SJSA1 (cell line): ENCODE measurements around the gene RAX2. TPM values are rescaled to one million over a fixed set of nuclear protein-coding genes. Genes with fewer than 3 reads are reported as not detected.

Experiments
- DNase-seq, 2 experiments: peaks; one replicate each; pipeline ENCODE4 v3.0.0-alpha.2; 2015 to 2020; ENCODE audit warnings: low spot score in 2 of 2, low read depth in 1 of 2
- H3K27ac ChIP-seq: fragments of 250-450 bp; sonication (Bioruptor Pico); 2 replicates; pipeline ENCODE4 v1.5.1; 2020; ENCODE audit warnings: mild to moderate bottlenecking, moderate library complexity
- H3K27me3 ChIP-seq: fragments of 250-450 bp; sonication (Bioruptor Pico); replicated peaks from 2 replicates; pipeline ENCODE4 v1.5.1; 2020; ENCODE audit warnings: mild to moderate bottlenecking, moderate library complexity
- H3K36me3 ChIP-seq: fragments of 250-450 bp; sonication (Bioruptor Pico); 2 replicates; pipeline ENCODE4 v1.5.1; 2020; ENCODE audit warnings: mild to moderate bottlenecking
- H3K4me1 ChIP-seq: fragments of 250-450 bp; sonication (Bioruptor Pico); replicated peaks from 2 replicates; pipeline ENCODE4 v1.6.1; 2021; ENCODE audit warnings: mild to moderate bottlenecking
- H3K4me3 ChIP-seq: fragments of 250-450 bp; sonication (Bioruptor Pico); 2 replicates; pipeline ENCODE4 v1.5.1; 2020; ENCODE audit warnings: mild to moderate bottlenecking
- H3K9me3 ChIP-seq: fragments of 250-450 bp; sonication (Bioruptor Pico); replicated peaks from 2 replicates; pipeline ENCODE4 v1.5.1; 2020; ENCODE audit warnings: mild to moderate bottlenecking
- total RNA-seq: library from RNA; depleted of rRNA; stranded (reverse); fragments of >200 nt; shearing (Covaris generic); gene quantifications from 2 replicates; pipeline ENCODE4 v1.2.3, GENCODE V29; 2014

RAX2 gene
- total RNA-seq, 1 experiment from 2014 or later: not detected

DNA sequence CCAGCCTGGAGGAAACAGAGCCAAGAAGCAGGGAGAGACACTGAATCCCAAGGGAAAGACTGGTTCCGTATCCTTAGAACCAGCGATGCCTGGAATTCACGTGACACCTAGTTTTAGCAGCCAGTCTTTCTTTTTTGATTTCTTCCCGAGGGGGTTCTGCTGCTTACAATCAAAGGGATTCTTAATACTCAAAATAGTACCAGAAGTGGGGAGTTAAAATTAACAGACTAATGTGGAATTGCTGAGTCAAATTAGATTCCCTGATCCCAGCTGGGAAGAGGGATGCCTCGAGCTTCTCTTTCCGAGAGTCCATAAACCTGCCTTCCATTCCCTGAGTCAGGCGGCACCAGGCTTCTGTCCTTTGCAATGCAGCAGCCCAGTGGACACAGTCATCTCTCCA is 18.9 kb upstream of the RAX2 start:
- Histone ChIP-seq H3K27me3 (peaks cover 18% of the 10 kb centered on the region), H3K9me3 (no peaks in the 10 kb centered on the region), H3K4me1 (no peaks in the 10 kb centered on the region), H3K4me3 (no peak overlapping the region), H3K27ac (no peak overlapping the region), H3K36me3 (no peaks in the 10 kb centered on the region)
- DNase-seq: no peak

- no peaks in the 10 kb centered on the region for H3K4me1 ChIP-seq
- H3K4me3 ChIP-seq: no peak overlapping the region
- no peaks in the 10 kb centered on the region for H3K36me3 ChIP-seq
- no peak for DNase-seq
- H3K27ac ChIP-seq: no peak overlapping the region
- peaks cover 24% of the 10 kb centered on the region for H3K27me3 ChIP-seq
- no peaks in the 10 kb centered on the region for H3K9me3 ChIP-seq
These were observed 18.2 kb upstream of the RAX2 start for GRCh38 chr19:3790209-3790734.

DNA sequence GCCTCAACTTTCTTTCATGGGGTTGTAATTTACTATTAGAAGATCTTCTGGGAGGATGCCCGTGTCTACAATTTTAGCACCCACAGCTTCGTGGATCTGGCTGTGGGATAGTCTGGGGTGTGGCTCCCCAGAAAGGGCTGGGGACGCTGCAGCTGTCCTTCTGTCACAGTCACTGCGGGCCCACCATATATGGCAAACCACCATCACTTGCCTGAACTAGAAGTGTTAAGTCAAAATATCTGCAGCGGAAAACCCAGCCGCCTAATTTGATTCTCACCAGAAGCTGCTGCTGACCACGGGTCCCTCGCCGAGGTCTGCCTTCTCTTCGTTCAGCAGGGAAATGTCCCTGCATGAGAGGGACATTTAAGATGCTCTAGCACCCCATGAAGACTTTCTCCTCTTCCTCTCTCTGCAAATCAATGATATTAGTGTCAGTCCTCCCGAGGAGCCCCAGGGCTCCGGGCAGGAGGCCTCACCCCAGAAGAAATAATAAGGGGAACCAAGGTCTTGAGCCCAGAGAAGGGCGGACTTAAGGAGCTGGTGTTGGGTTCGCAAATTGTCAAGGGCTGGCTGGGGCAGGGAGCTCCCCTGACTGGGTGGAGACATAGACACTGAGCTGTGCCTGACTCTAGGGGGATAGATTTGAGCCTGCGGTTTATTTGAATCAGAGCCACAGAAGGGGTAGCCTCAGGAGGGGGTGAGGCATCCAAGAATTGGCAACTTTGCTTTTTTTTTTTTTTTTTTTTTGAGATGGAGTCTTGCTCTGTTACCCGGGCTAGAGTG is 17.2 kb upstream of the RAX2 start:
- Histone ChIP-seq H3K36me3 (no peaks in the 10 kb centered on the region), H3K4me1 (no peaks in the 10 kb centered on the region), H3K9me3 (no peaks in the 10 kb centered on the region), H3K4me3 (no peak overlapping the region), H3K27me3 (peaks cover 35% of the 10 kb centered on the region), H3K27ac (no peak overlapping the region)
- DNase-seq: no peak

GRCh38 chr19:3785938-3786824 is 14.2 kb upstream of the RAX2 start, which contains the start of gene MATK:
Gene MATK (minus strand): TSS chr19:3786381. CDS start chr19:3785135, 1,246 bp downstream.
- Histone ChIP-seq H3K27me3 (peaks cover 35% of the 10 kb centered on the region), H3K4me1 (no peaks in the 10 kb centered on the region), H3K27ac (no peak within 1 kb of the TSS), H3K36me3 (no peaks in the 10 kb centered on the region), H3K4me3 (no peak within 1 kb of the TSS), H3K9me3 (peaks cover 14% of the 10 kb centered on the region)
- no peak for DNase-seq

DNA sequence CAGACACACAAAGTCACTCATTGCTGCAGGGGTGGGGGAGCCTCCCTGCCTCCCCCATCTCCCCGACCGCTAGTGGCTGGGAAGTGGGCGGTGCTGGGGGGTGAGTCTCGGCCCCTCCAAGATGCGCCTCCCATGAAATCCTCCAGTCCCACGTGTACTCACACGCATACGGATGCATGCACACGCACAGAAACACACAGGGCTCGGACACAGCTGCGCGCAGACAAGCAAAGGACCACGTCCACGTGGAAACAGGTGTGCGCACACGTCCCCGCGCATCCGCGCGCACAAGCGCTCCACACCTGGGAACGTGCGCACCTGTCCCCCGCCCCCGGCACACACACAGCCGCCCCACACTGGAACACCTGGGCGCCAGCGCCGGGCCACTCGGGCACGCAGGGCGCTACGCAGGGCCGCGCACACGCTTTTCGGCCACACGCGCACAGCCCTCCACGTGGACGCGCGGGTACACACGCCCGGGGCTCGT is 13.5 kb upstream of the RAX2 start:
- DNase-seq: no peak
- Histone ChIP-seq H3K36me3 (no peaks in the 10 kb centered on the region), H3K27me3 (peaks cover 35% of the 10 kb centered on the region), H3K9me3 (peaks cover 17% of the 10 kb centered on the region), H3K4me3 (no peak overlapping the region), H3K27ac (no peak overlapping the region), H3K4me1 (no peaks in the 10 kb centered on the region)

DNA sequence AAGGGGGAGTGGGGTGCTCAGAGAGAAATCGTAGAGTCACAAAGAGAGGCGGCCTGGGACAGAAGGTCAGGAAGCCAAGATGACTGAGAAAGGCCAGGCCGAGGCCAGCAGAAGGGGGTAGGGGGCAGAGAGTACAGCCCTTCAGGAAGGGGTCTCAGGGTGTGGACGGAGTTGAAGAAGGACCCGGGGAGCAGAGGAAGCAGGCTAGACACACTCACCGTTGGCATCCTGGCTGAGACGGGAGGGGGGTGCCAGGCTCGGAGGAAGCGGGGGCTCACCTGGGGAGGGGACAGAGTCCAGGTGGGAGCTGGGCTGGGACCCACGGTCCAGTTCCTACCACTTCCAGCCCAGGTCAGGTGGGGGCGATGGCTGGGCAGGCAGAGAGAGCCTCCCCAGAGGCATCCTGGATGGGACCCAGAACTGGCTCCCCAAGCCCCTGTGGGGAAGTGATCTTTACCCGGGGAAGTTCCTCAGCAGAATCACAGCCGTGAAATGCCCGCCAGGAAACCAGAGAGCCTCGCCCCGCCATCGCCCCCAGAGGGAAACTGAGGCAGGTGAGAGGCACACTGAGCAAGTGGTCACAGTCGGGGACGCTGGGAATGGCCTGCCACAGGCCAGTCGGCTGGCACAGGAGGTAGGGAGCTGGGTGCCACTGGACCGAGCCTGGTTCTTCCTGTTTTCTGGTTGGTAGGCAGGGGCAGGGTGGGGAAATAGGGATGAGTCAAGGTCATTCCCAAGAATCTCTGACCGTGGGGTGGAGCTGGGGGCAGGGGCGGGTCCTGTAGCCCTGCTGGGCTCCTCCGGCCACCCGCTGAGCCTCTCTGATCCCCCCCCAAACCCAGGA is 12.8 kb upstream of the RAX2 start:
- no peak overlapping the region for H3K4me3 ChIP-seq
- no peaks in the 10 kb centered on the region for H3K4me1 ChIP-seq
- peaks cover 35% of the 10 kb centered on the region for H3K27me3 ChIP-seq
- no peak for DNase-seq
- H3K9me3 ChIP-seq: peaks cover 17% of the 10 kb centered on the region
- H3K27ac ChIP-seq: no peak overlapping the region
- H3K36me3 ChIP-seq: no peaks in the 10 kb centered on the region

- H3K27ac ChIP-seq: no peak overlapping the region
- DNase-seq: no peak
- H3K4me1 ChIP-seq: no peaks in the 10 kb centered on the region
- H3K36me3 ChIP-seq: no peaks in the 10 kb centered on the region
- H3K4me3 ChIP-seq: no peak overlapping the region
- H3K27me3 ChIP-seq: peaks cover 30% of the 10 kb centered on the region
- H3K9me3 ChIP-seq: peaks cover 17% of the 10 kb centered on the region
These were observed 11.9 kb upstream of the RAX2 start for GRCh38 chr19:3783660-3784584.

GRCh38 chr19:3782903-3783302 is 10.9 kb upstream of the RAX2 start:
- Histone ChIP-seq H3K36me3 (no peaks in the 10 kb centered on the region), H3K27ac (no peak overlapping the region), H3K27me3 (peaks cover 27% of the 10 kb centered on the region), H3K9me3 (peaks cover 17% of the 10 kb centered on the region), H3K4me1 (no peaks in the 10 kb centered on the region), H3K4me3 (no peak overlapping the region)
- DNase-seq: no peak

GRCh38 chr19:3782330-3782729 is 10.3 kb upstream of the RAX2 start:
- Histone ChIP-seq H3K27ac (no peak overlapping the region), H3K9me3 (peaks cover 17% of the 10 kb centered on the region), H3K4me3 (no peak overlapping the region), H3K36me3 (no peaks in the 10 kb centered on the region), H3K4me1 (no peaks in the 10 kb centered on the region), H3K27me3 (peaks cover 27% of the 10 kb centered on the region)
- DNase-seq: no peak

DNA sequence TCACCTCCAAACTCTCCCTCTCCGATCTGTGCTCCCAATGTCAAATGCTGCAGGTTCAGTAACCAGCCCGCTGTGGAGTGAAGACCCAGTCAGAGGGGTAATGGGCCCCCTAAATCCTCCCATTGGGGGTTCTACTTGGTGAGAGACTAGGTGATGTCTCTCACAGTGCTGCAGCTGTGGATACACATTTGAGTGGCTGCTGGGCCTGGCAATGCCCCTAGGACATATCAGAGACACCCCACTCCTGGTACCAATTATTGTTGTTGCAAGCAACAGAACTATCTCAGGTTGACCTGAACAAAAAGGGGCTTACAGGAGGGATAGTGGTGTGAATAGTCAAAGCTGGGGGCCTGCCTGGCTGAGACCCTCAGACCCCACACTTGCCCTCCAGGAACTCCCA is 9.6 kb upstream of the RAX2 start:
- no peak overlapping the region for H3K27ac ChIP-seq
- no peaks in the 10 kb centered on the region for H3K4me1 ChIP-seq
- DNase-seq: no peak
- H3K4me3 ChIP-seq: no peak overlapping the region
- peaks cover 24% of the 10 kb centered on the region for H3K27me3 ChIP-seq
- no peaks in the 10 kb centered on the region for H3K36me3 ChIP-seq
- H3K9me3 ChIP-seq: peaks cover 17% of the 10 kb centered on the region

DNA sequence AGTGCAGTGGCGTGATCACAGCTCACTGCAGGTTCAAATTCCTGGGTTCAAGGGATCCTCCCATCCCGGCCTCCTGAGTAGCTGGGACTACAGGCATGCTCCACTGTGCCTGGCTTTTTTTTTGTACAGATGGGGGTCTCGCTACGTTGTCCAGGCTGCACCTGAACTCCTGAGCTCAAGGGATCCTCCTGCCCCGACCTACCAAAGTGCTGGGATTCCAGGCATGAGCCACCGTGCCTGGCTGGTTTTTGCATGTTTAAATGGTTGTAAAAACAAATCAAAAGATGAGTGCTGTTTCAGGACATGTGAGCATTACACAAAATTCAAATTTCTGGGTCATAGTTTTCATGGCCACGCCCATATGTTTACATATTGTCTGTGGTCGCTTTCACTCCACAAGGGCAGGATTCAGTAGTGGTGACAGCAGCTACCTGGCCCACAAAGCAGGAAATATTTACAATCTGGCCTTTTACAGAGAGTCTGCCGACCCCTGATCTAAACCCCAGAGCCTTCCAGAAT is 8.8 kb upstream of the RAX2 start:
- no peak overlapping the region for H3K4me3 ChIP-seq
- H3K27ac ChIP-seq: no peak overlapping the region
- DNase-seq: no peak
- H3K9me3 ChIP-seq: peaks cover 17% of the 10 kb centered on the region
- no peaks in the 10 kb centered on the region for H3K4me1 ChIP-seq
- H3K36me3 ChIP-seq: no peaks in the 10 kb centered on the region
- peaks cover 19% of the 10 kb centered on the region for H3K27me3 ChIP-seq
